Aorta (tissue), 5 donors: ENCODE results near the gene DLG4. TPM values are rescaled to one million over a fixed set of nuclear protein-coding genes. Genes with fewer than 3 reads are reported as not detected.

Source experiments
- ATAC-seq: fragments of 200-7000 bp; cut with Tn5 transposase; one replicate; pipeline ENCODE4 v1.9.1; 2022; ENCODE audit warnings: moderate library complexity; ENCODE audit not compliant: low FRiP score
- DNase-seq, 2 donors: peaks; one replicate each; pipeline ENCODE4 v3.0.0-alpha.2; 2020
- H3K27ac ChIP-seq, 2 donors: one replicate each; pipeline ENCODE4 v1.5.1; 2013; ENCODE audit warnings: low read length in 2 of 2, mild to moderate bottlenecking in 2 of 2, moderate library complexity in 2 of 2, control low read depth in 1 of 2, inconsistent platforms in 1 of 2, low read depth in 1 of 2
- H3K27me3 ChIP-seq, 2 donors: one replicate each; pipeline ENCODE4 v1.6.1; 2013; ENCODE audit warnings: control low read depth in 1 of 2, low read length in 1 of 2, mild to moderate bottlenecking in 1 of 2, moderate library complexity in 1 of 2; ENCODE audit not compliant: insufficient read depth in 2 of 2, control insufficient read depth in 1 of 2
- H3K36me3 ChIP-seq, 2 donors: one replicate each; pipeline ENCODE4 v1.6.1; 2013; ENCODE audit warnings: control low read depth in 1 of 2, low read length in 1 of 2, mild to moderate bottlenecking in 1 of 2; ENCODE audit not compliant: insufficient read depth in 2 of 2, control insufficient read depth in 1 of 2
- H3K4me1 ChIP-seq, 2 donors: one replicate each; pipeline ENCODE4 v1.6.1; 2013; ENCODE audit warnings: low read length in 2 of 2, control low read depth in 1 of 2, mild to moderate bottlenecking in 1 of 2, moderate library complexity in 1 of 2; ENCODE audit not compliant: insufficient read depth in 2 of 2, control insufficient read depth in 1 of 2
- H3K4me3 ChIP-seq, 2 donors: one replicate each; pipeline ENCODE4 v1.5.1; 2013; ENCODE audit warnings: low read length in 2 of 2, control low read depth in 1 of 2, mild to moderate bottlenecking in 1 of 2
- H3K9me3 ChIP-seq: one replicate; pipeline ENCODE4 v1.6.1; 2013; ENCODE audit warnings: mild to moderate bottlenecking, low read length; ENCODE audit not compliant: control insufficient read depth
- WGBS, 2 donors: extraction: QIAGEN DNeasy Blood & Tissue Kit; methylation state at CpG; one replicate each; pipeline ENCODE4 v1.1.7; 2013; 5-methylcytosine and 5-hydroxymethylcytosine counted together
- intact Hi-C, 2 donors: fragments of 100-400 bp; cut with DNase I; formaldehyde crosslinking; loops; one replicate each; pipeline versions ENCODE4 v1.14.2 to v1.15.0; 2022
- polyA plus RNA-seq, 2 donors: library from polyadenylated mRNA; stranded (reverse); fragments of 200-250 nt; gene quantifications; one replicate each; pipeline ENCODE4 v1.2.3, GENCODE V29; 2013
- total RNA-seq, 2 donors: library from RNA; stranded (reverse); fragmentation: NEBNext Ultra II Directional; extraction: Animal tissue kit (Norgen Biotek cat#: 25700); gene quantifications; one replicate each; pipeline ENCODE4 v1.2.1, GENCODE V29; 2021
- donor health status: healthy with polysubstance abuse.
- donor health status: Bipolar disorder and iron deficiency.
- donor health status: DM: no; HTN: no; CAD: no.
- donor health status: DM: no; HTN: no; CAD: no.
- donor health status: DM: yes; HTN: yes; CAD: no.

Gene DLG4
- total and polyA plus RNA-seq, 4 donors, result 6.6 to 54.7 (median 19.4) TPM

GRCh38 chr17:7177954-7178477 lies 41.6 kb downstream of the DLG4 start:
- Histone ChIP-seq H3K4me1 (no peaks in the 10 kb centered on the region), H3K27me3 (no peaks in the 10 kb centered on the region), H3K9me3 (no peaks in the 10 kb centered on the region), H3K4me3 (no peak overlapping the region), H3K36me3 (no peaks in the 10 kb centered on the region), H3K27ac (no peak overlapping the region)
- ATAC-seq (no peak), DNase-seq (no peak)
- intact Hi-C loops, result no loop called here
- 4% methylated on average over 18 of the region's 18 CpGs for WGBS, 2 donors

DNA sequence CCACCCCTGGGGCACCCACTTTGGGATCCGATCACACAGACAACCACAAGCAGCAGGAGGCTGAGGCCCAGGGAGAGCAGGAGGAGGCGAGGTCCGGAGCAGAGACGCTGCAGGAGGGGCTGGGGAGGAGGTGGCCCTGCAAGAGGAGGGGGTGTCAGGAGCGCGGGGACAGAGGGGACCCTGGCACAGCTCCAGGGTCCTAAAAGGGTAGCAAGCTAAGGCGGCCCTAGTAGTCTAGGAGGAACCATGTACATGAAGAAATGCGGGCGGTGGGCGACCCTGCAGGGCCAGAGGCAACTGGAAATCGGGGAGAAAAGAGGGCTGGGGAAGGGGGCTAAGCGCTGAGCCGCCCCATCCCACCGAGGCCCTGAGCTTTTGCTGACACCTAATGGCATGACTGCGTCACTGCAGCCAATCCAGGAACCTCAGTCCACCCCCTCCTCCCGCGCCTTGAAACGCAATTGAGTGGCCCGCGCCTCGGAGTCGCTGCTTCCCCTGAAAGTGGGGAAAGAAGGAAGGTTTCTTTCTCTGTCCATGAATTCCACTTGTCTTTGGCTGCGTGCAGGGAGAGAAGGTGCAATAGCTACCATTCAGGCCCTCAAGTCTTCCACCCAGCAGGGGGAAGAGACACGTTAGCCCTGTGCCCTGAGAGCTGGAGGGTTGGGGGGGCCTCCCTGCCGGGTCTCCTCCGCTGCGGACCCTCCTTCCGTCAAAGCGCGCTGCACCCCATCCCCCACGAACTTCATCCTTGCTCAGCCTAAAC lies 42.3 kb downstream of the DLG4 start:
- DNase-seq (peak; percentile 73 to 87), ATAC-seq (peak; percentile 84)
- WGBS, 2 donors, result 1 to 2% methylated on average over 30 to 31 of the region's 31 CpGs
- Histone ChIP-seq H3K4me1 (no peaks in the 10 kb centered on the region), H3K27ac (no peak overlapping the region), H3K4me3 (no peak overlapping the region), H3K9me3 (no peaks in the 10 kb centered on the region), H3K36me3 (no peaks in the 10 kb centered on the region), H3K27me3 (no peaks in the 10 kb centered on the region)
- intact Hi-C loops, result no loop called here

DNA sequence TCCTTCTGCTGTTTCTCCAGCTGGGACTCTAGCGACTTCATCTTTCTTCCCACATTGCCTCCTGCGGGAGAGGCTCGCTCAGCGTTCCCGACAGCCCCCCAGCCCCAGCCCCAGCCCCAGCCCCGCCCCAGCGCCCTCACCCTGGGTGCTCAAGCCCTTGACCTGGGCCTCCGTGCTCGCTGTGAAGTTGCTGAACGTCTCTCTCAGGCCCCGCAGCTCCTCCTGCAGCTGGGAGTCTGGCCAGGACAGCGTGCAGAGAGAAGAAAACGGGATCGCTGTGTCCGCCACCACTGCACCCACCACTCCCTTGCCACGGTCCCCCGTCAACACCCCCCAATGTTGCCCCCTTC lies 42.8 kb downstream of the DLG4 start:
- intact Hi-C loops, result no loop called here
- no peaks in the 10 kb centered on the region for H3K9me3 ChIP-seq
- H3K36me3 ChIP-seq, result no peaks in the 10 kb centered on the region
- H3K4me3 ChIP-seq, result no peak overlapping the region
- H3K4me1 ChIP-seq, result no peaks in the 10 kb centered on the region
- ATAC-seq (no peak), DNase-seq (no peak)
- WGBS, 2 donors, result 5 to 6% methylated on average over 11 to 17 of the region's 17 CpGs
- no peak overlapping the region for H3K27ac ChIP-seq
- no peaks in the 10 kb centered on the region for H3K27me3 ChIP-seq

GRCh38 chr17:7176107-7176840 lies 43.4 kb downstream of the DLG4 start:
- intact Hi-C loops, result no loop called here
- DNase-seq (no peak), ATAC-seq (no peak)
- H3K27me3 ChIP-seq, result no peaks in the 10 kb centered on the region
- H3K4me1 ChIP-seq, result no peaks in the 10 kb centered on the region
- H3K36me3 ChIP-seq, result no peaks in the 10 kb centered on the region
- no peak overlapping the region for H3K4me3 ChIP-seq
- no peaks in the 10 kb centered on the region for H3K9me3 ChIP-seq
- H3K27ac ChIP-seq, result no peak overlapping the region
- WGBS, 2 donors, result 84 to 85% methylated on average over 1 of the region's 1 CpG

DNA sequence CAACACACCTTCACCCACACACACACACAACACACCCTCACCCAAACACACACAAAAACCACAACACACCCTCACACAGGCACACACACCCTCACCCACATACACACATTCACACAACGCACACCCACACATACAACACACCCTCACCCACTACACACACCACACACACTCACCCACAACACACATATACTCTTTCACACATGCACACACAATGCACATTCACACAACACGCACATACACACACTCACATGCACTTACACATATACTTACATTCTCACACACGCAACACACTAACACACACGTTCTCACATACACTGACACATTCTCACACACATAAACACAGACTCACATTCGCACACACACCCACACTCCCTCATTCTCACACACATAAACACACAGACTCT lies 44.3 kb downstream of the DLG4 start:
- 85 to 91% methylated on average over 5 of the region's 5 CpGs for WGBS, 2 donors
- Histone ChIP-seq H3K27me3 (no peaks in the 10 kb centered on the region), H3K9me3 (no peaks in the 10 kb centered on the region), H3K4me1 (no peaks in the 10 kb centered on the region), H3K36me3 (no peaks in the 10 kb centered on the region), H3K27ac (no peak overlapping the region), H3K4me3 (no peak overlapping the region)
- no peak for ATAC-seq
- intact Hi-C loops, result no loop called here
- no peak for DNase-seq

DNA sequence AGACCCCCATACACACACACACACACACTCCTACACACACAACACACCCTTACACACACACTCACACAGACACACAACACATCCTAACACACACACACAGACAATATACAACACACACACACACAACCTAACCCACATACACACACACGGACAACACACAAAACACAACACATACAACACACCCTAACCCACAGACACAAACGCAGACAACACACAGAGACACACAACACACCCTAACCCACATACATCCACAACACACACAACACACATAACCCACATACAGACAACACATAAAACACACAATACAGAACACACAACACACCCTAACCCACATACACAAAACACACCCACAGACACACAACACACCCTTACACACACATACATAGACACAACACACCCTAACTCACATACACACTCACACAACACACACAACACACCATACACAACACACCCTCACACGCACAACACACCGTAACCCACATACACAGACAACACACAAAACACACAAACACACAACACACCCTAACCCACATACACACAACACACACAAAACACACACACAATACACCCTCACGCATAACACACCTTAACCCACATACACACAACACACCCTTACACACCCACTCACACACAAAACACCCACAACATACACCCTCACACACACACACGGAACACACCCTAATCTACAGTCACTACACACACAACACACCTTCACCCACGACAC lies 44.9 kb downstream of the DLG4 start:
- Histone ChIP-seq H3K4me3 (no peak overlapping the region), H3K27ac (no peak overlapping the region), H3K27me3 (no peaks in the 10 kb centered on the region), H3K36me3 (no peaks in the 10 kb centered on the region), H3K4me1 (no peaks in the 10 kb centered on the region), H3K9me3 (no peaks in the 10 kb centered on the region)
- DNase-seq (peak; percentile 6 to 13), ATAC-seq (peak; percentile 4)
- WGBS, 2 donors, result 83 to 87% methylated on average over 7 of the region's 7 CpGs
- intact Hi-C loops, result no loop called here

- Histone ChIP-seq H3K4me1 (no peaks in the 10 kb centered on the region), H3K9me3 (no peaks in the 10 kb centered on the region), H3K27me3 (no peaks in the 10 kb centered on the region), H3K36me3 (no peaks in the 10 kb centered on the region), H3K27ac (no peak overlapping the region), H3K4me3 (no peak overlapping the region)
- ATAC-seq (peak; percentile 49), DNase-seq (peak; percentile 79 to 86)
- WGBS, 2 donors, result 53 to 57% methylated on average over 69 of the region's 69 CpGs
- intact Hi-C loops, result no loop called here
Measured at GRCh38 chr17:7173687-7174602, 45.7 kb downstream of the DLG4 start.
